Large intestine (tissue), 3 donors: Measurements from ENCODE around the gene CCDC186. TPM values are rescaled to one million over a fixed set of nuclear protein-coding genes. Genes with fewer than 3 reads are reported as not detected.
A peak's percentile ranks its signal among the peaks of the same experiment; 100 is the strongest.

Source experiments
- DNase-seq, 2 donors: peaks; one replicate each; pipeline versions ENCODE4 v3.0.0 to v3.0.0-alpha.2; 2013
- H3K27ac ChIP-seq: one replicate; pipeline ENCODE4 v1.5.1; 2013; ENCODE audit warnings: low read length
- H3K27me3 ChIP-seq: 2 replicates; pipeline ENCODE4 v1.6.1; 2013; ENCODE audit warnings: low read length; ENCODE audit not compliant: control insufficient read depth, insufficient read depth
- H3K36me3 ChIP-seq: 2 replicates; pipeline ENCODE4 v1.6.1; 2013; ENCODE audit warnings: low read length; ENCODE audit not compliant: control insufficient read depth, insufficient read depth
- H3K4me1 ChIP-seq: one replicate; pipeline ENCODE4 v1.6.1; 2013; ENCODE audit warnings: low read length; ENCODE audit not compliant: control insufficient read depth, insufficient read depth
- H3K4me3 ChIP-seq: one replicate; pipeline ENCODE4 v1.5.1; 2013; ENCODE audit warnings: low read length
- H3K9me3 ChIP-seq: one replicate; pipeline ENCODE4 v1.6.1; 2013; ENCODE audit warnings: mild to moderate bottlenecking, low read depth, low read length, moderate library complexity; ENCODE audit not compliant: control insufficient read depth
- WGBS: methylation state at CpG from one replicate; pipeline ENCODE4 v1.1.5; 2013; ENCODE audit warnings: low lambda C conversion rate; ENCODE audit not compliant: insufficient coverage; 5-methylcytosine and 5-hydroxymethylcytosine counted together
- polyA plus RNA-seq: library from polyadenylated mRNA; unstranded; fragments of 120-200 nt; gene quantifications from one replicate; pipeline ENCODE4 v1.2.1, GENCODE V29; 2013

Gene CCDC186
- polyA plus RNA-seq, 1 donor = 34.0 TPM

DNA sequence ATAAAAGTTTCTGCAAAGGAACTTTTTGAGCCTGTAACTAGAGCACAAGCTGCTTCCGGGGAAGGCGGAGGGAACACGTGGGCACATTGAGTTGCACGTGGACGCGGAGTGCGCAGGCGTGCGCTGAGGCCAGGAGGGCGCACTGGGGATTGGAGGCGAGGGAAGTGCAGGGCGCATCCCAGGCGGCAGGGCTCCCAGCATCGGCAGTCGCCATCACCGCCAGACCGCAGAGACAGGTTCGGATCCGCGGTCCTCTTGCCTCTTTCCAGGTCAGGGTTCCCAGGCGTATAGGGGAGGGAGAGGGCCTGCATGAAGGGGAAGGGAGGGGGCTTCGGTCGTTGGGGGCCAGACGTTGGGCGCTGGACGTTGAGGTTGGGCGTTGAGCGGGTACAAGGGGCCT lies 5.1 kb upstream of the CCDC186 start, which contains the start of gene TDRD1:
TSS of gene TDRD1 (plus strand) at position 206 of the 400 bp plus-strand sequence. CDS start 8,479 bp downstream, outside the sequence.
- DNase-seq = no peak
- Histone ChIP-seq H3K27me3 (no peaks in the 10 kb centered on the region), H3K36me3 (no peaks in the 10 kb centered on the region), H3K27ac (no peak within 1 kb of the TSS), H3K4me1 (peaks cover 3% of the 10 kb centered on the region), H3K4me3 (no peak within 1 kb of the TSS), H3K9me3 (peaks cover 3% of the 10 kb centered on the region)
- no CpG with 5 or more reads among the region's 28 CpGs for WGBS

DNA sequence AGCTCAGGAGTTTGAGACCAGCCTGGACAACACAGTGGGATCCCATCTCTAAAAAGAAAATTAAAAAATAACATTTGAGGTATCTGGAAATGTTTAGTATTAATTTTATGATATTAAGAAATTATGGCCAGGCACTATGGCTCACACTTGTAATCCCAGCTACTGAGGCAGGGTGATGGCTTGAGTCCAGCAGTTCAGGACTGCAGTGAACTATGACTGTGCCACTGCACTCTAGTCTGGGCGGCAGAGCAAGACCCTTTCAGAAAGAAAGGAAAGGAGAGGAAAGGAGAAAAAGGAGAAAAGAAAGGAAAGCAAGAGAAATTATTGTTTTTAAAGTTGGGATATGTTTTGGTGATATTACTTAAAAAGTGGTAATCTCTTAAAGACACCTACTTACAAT lies 2.5 kb upstream of the CCDC186 start:
- Histone ChIP-seq H3K36me3 (no peaks in the 10 kb centered on the region), H3K4me1 (peaks cover 3% of the 10 kb centered on the region), H3K4me3 (no peak overlapping the region), H3K27ac (no peak overlapping the region), H3K9me3 (peaks cover 3% of the 10 kb centered on the region), H3K27me3 (no peaks in the 10 kb centered on the region)
- DNase-seq = no peak
- WGBS = no CpG with 5 or more reads among the region's 1 CpG

DNA sequence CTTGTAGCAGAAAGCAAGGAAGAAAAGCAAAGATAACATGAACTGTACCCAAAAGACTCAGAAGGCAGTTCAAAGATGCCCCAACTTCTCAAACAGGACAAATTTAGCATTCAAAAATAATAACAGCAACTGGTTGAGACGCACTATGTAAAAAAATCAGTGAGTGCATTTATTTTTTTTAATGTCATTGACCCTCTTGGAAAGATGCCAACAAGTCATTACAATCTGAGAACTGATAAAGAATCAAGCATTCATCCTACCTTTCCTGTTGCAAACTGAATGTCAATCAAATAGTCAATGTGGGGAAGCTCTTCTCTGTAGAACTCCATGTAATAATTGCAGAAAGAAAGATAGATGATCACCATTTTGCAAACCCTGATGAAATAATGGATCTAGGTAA lies 1.7 kb upstream of the CCDC186 start:
- Histone ChIP-seq H3K4me1 (peaks cover 3% of the 10 kb centered on the region), H3K4me3 (no peak overlapping the region), H3K27me3 (no peaks in the 10 kb centered on the region), H3K27ac (no peak overlapping the region), H3K9me3 (peaks cover 3% of the 10 kb centered on the region), H3K36me3 (no peaks in the 10 kb centered on the region)
- WGBS = 83% methylated on average over 1 of the region's 1 CpG
- no peak for DNase-seq

DNA sequence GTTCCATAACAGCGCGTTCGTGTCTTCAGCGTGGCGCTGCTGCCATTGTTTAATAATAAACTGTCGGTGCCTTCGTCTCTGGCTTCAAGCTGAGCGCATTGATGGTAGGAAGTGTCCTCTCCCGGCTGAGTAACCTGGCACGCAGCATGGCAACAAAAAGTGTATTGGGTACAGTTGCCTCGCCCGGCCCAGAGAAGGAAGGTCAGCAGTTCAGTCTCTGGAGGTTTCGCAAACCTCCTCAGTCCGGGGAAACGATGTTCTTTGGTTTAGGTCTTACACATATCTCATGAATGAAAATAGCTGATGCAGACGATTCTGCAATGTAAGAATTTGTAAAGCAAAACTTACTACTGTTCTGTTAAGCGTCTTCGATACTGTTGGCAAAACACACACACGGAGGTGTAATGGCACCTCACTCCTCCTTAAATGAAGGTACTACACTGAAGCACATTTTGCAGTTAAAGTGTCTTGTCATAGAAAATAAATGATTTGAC lies 739 bp upstream of the CCDC186 start:
- WGBS = 58% methylated on average over 2 of the region's 19 CpGs

DNA sequence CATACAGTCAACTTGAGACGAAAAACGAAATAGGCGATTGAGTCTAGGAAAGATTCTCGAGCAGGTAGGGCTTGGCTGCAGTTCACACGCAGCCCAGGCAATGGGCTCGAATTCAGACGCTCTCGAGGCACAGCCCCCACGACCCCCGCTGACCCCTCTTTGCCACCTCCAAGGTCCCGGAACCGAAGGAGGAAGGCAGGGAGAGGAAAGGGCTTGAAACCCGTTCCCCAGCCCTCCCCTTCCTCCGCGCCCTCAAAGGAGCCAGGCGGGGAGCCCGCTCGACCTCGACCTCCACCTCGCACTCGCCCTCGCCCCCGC lies 441 bp downstream of the CCDC186 start:
- DNase-seq = peak in 1 of 2 donors; percentile 26
- no CpG with 5 or more reads among the region's 23 CpGs for WGBS
- peaks cover 9% of the 10 kb centered on the region for H3K9me3 ChIP-seq
- peak overlapping the region; percentile 96 for H3K27ac ChIP-seq
- H3K4me3 ChIP-seq = peak overlapping the region; percentile 95
- H3K4me1 ChIP-seq = peaks cover 3% of the 10 kb centered on the region
- H3K27me3 ChIP-seq = no peaks in the 10 kb centered on the region
- no peaks in the 10 kb centered on the region for H3K36me3 ChIP-seq

More for the DNA sequence above, 739 bp upstream of the CCDC186 start:
- H3K4me1 ChIP-seq = peaks cover 3% of the 10 kb centered on the region
- no peaks in the 10 kb centered on the region for H3K27me3 ChIP-seq
- no peaks in the 10 kb centered on the region for H3K36me3 ChIP-seq
- H3K4me3 ChIP-seq = peak overlapping the region; percentile 95
- H3K27ac ChIP-seq = peak overlapping the region; percentile 96
- DNase-seq = peak in 1 of 2 donors; percentile 84
- H3K9me3 ChIP-seq = peaks cover 3% of the 10 kb centered on the region

DNA sequence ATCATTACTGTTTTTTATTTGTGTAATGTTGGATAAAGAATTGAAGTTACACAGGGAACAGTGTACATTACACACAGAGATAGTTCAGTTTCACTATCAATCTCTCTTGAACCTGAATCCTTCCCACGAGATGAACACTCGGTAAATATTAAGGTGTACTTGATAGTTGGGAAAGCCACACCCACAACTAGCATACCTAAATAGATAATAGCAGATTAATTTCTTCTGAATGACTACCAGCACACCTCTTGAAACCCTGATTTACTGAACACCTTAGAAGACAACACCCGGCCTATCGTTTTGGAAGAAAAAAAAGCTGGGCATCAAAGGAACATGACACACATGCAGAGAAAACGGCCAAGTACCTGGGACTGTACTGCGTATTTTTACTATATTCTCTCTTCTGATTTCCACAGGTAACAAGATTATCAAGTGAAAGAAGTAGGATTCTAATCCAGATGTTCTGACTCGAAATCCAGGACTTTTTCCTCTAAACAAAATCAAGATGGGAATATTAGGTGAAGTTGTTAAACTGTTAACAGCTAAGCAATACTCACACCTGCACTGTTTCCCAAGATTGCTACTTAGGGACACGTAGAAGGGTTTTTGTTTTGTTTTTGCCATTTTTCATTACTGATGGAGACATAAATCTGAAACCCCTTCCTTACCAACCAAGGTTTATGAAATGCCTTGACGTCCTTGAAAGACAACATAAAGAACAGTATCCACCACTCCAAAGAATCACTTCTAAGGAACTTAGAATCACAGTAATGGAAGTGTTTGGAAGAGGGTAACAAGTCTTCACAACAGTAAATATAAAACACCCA lies 1.0 kb downstream of the CCDC186 start:
- H3K27me3 ChIP-seq = no peaks in the 10 kb centered on the region
- DNase-seq = peak; percentile 45 to 74
- H3K4me1 ChIP-seq = peaks cover 3% of the 10 kb centered on the region
- no CpG with 5 or more reads among the region's 9 CpGs for WGBS
- H3K9me3 ChIP-seq = peaks cover 11% of the 10 kb centered on the region
- H3K4me3 ChIP-seq = peak overlapping the region; percentile 95
- no peaks in the 10 kb centered on the region for H3K36me3 ChIP-seq
- peak overlapping the region; percentile 96 for H3K27ac ChIP-seq

DNA sequence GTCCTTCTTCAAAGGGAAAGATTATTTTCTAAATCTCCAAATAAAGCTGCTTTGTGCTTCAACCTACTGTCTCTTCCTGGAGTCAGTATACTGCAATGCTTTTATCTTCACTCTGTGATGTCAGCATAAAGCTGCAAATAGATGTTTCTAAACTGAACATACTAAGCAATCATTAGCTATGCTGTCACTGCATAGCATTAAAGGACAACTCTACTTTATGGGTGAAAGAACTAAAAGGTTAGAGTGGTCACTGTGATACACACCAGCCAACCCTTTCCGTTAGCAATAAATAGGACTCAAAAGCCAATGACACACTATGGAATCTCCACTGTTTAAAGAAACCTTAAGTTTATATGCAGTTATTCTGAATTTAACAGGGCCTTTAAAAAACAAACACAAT lies 1.8 kb downstream of the CCDC186 start:
- WGBS = no CpG with 5 or more reads among the region's 1 CpG
- Histone ChIP-seq H3K4me3 (peak overlapping the region; percentile 95), H3K27ac (peak overlapping the region; percentile 96), H3K4me1 (peaks cover 3% of the 10 kb centered on the region), H3K36me3 (no peaks in the 10 kb centered on the region), H3K27me3 (no peaks in the 10 kb centered on the region), H3K9me3 (peaks cover 11% of the 10 kb centered on the region)
- DNase-seq = peak in 1 of 2 donors; percentile 64

DNA sequence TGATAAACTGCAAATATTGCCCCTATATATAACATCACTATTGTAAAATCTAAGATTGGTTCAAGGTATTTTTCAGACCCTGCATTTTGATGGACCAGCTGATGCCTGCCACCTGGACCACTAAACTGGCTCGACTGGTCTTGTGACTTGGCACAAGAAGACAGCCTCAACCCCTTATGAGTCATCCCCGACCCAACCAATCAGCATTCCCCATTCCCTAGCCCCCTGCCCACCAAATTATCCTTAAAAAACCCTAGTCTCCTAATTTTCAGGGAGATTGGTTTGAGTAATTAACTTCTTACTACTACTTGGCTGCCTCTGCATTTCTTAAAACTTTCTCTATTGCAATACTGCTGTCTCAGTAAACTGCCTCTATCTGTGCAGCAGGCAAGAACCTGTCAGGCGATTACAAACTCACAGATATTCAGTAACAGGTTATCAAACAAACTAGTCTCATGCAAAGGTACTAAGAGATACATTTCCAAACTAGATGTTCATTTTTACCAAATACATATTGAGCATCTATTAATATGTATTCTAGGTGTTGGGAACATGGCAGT lies 5.5 kb downstream of the CCDC186 start:
- Histone ChIP-seq H3K4me1 (no peaks in the 10 kb centered on the region), H3K36me3 (no peaks in the 10 kb centered on the region), H3K4me3 (no peak overlapping the region), H3K27ac (no peak overlapping the region), H3K27me3 (no peaks in the 10 kb centered on the region), H3K9me3 (peaks cover 11% of the 10 kb centered on the region)
- no peak for DNase-seq
- WGBS = no CpG with 5 or more reads among the region's 3 CpGs

DNA sequence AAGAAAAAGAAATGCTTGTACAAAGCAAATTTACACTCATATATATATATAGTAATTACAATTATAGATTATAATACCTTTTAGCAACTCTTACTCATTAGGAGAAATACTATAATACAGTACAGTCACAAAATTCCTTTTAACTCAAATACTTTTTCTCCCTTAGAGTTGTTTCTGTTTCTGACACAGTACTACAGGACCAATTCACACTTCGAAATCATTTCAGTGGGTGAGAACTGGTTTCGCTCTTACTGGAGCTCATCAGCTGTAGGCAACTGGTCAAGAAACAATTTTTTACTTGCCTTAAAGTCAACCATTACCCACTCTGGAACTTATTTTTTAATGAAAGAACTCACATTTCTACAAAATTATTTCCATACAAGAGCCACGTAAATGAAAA lies 6.0 kb downstream of the CCDC186 start:
- Histone ChIP-seq H3K9me3 (peaks cover 11% of the 10 kb centered on the region), H3K36me3 (peaks cover 2% of the 10 kb centered on the region), H3K4me3 (no peak overlapping the region), H3K4me1 (no peaks in the 10 kb centered on the region), H3K27ac (no peak overlapping the region), H3K27me3 (no peaks in the 10 kb centered on the region)
- no peak for DNase-seq
- 100% methylated on average over 2 of the region's 3 CpGs for WGBS

DNA sequence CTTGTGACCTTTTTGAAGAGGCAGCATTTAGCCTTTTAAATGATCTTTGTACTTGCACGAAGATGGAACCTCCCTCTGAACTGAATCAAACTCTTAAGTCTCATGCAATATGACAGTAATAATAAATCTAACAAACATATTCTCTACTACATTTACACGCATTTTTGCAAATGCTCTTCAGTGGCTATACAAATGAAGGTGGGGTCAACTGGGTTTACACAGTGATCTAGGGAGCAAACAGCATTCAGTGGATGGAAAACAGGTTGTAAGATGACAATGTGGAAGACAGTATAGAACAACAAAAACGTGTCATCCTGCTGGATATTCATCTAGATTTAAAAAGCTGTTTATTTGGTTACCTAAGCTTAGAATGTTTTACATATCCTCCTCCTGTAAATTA lies 7.5 kb downstream of the CCDC186 start:
- Histone ChIP-seq H3K27ac (no peak overlapping the region), H3K4me3 (no peak overlapping the region)

More for the DNA sequence above, 7.5 kb downstream of the CCDC186 start:
- Histone ChIP-seq H3K4me1 (no peaks in the 10 kb centered on the region), H3K9me3 (peaks cover 11% of the 10 kb centered on the region), H3K27me3 (no peaks in the 10 kb centered on the region), H3K36me3 (peaks cover 9% of the 10 kb centered on the region)
- DNase-seq = no peak
- WGBS = no CpG with 5 or more reads among the region's 3 CpGs
